Pancreas (tissue), 10 donors: ENCODE results near the gene DNAJB9. TPM values are rescaled to one million over a fixed set of nuclear protein-coding genes. Genes with fewer than 3 reads are reported as not detected.
A peak's percentile ranks its signal among the peaks of the same experiment; 100 is the strongest.

Experiments used
- ATAC-seq, 4 donors: fragments of 200-7000 bp; cut with Tn5 transposase; one replicate each; pipeline versions ENCODE4 v1.8.0 to v1.9.1; 2020; ENCODE audit warnings: mild to moderate bottlenecking in 4 of 4, moderate library complexity in 4 of 4
- DNase-seq, 6 donors: peaks; one replicate each; pipeline ENCODE4 v3.0.0-alpha.2; 2020
- FAIRE-seq: peaks from 2 replicates; lab custom pipeline; 2012; peaks lifted over from hg19 to GRCh38; lab: Jason Lieb, UNC
- H3K27ac ChIP-seq, 4 donors: fragments of 200-600 bp; sonication (generic); 1 replicate in 3 of 4; 2 replicates in 1 of 4; pipeline versions ENCODE4 v1.5.0 to v1.8.0; 2020
- H3K27me3 ChIP-seq, 4 donors: fragments of 200-600 bp; one replicate each; pipeline ENCODE4 v1.8.0; 2021
- H3K36me3 ChIP-seq, 3 donors: fragments of 200-600 bp; sonication (generic) in 1 of 3; one replicate each; pipeline versions ENCODE4 v1.5.0 to v1.8.0; 2020 to 2021
- H3K4me1 ChIP-seq, 3 donors: fragments of 200-600 bp; one replicate each; pipeline ENCODE4 v1.8.0; 2021
- H3K4me3 ChIP-seq, 4 donors: fragments of 200-600 bp; sonication (generic) in 2 of 4; one replicate each; pipeline versions ENCODE4 v1.5.0 to v1.8.0; 2020 to 2021
- H3K9me3 ChIP-seq, 4 donors: fragments of 200-600 bp; one replicate each; pipeline ENCODE4 v1.8.0; 2021
- CTCF ChIP-seq, 4 donors: fragments of 200-600 bp; sonication (generic) in 3 of 4; IDR thresholded peaks; one replicate each; pipeline versions ENCODE4 v1.5.0 to v1.8.0; 2021; ENCODE audit warnings: antibody characterized with exemption in 4 of 4
- WGBS, 2 donors: extraction: QIAGEN DNeasy Blood & Tissue Kit; methylation state at CpG; one replicate each; pipeline ENCODE4 v1.1.7; 2013; 5-methylcytosine and 5-hydroxymethylcytosine counted together
- intact Hi-C, 3 donors: fragments of 100-400 bp; cut with DNase I; formaldehyde crosslinking; loops; one replicate each; pipeline versions ENCODE4 v1.11.1 to v1.14.2; 2022
- polyA plus RNA-seq, 2 donors: library from polyadenylated mRNA; stranded (reverse); fragments of 200-250 nt; gene quantifications; one replicate each; pipeline ENCODE4 v1.2.3, GENCODE V29; 2013
- total RNA-seq, 6 donors: library from RNA; stranded (reverse); fragmentation: NEBNext Ultra II Directional in 4 of 6; extraction: Animal tissue kit (Norgen Biotek cat#: 25700) in 4 of 6; gene quantifications; one replicate each; pipeline versions ENCODE4 v1.2.1 to v1.2.4, GENCODE V29; 2021 to 2023
- donor health status: healthy with polysubstance abuse.
- donor health status: DM: no; HTN: no; CAD: no; lungs with moderate emphysema.
- donor health status: DM: no; HTN: no; CAD: no.
- donor health status: control.
- donor health status: control.
- donor health status: Bipolar disorder and iron deficiency.
- donor health status: DM: yes; HTN: yes; CAD: no.
- donor health status: DM: no; HTN: no; CAD: no.
- donor health status: DM: no; HTN: no; CAD: no.
- donor health status: DM: yes; HTN: yes; CAD: no.

DNAJB9 gene
- total and polyA plus RNA-seq, 8 donors = 10.8 to 46.4 (median 34.6) TPM

GRCh38 chr7:108586274-108586710 lies 16.6 kb downstream of the DNAJB9 start:
- TF ChIP-seq CTCF (IDR thresholded peaks at IDR 0.05) = no peak
- WGBS, 2 donors = 56 to 65% methylated on average over 2 of the region's 3 CpGs
- Histone ChIP-seq H3K36me3 (no peaks in the 10 kb centered on the region), H3K27me3 (no peaks in the 10 kb centered on the region), H3K9me3 (no peaks in the 10 kb centered on the region), H3K27ac (no peak overlapping the region), H3K4me3 (no peak overlapping the region), H3K4me1 (no peaks in the 10 kb centered on the region)
- intact Hi-C loops = no loop called here
- no peak for DNase-seq
- ATAC-seq = no peak
- FAIRE-seq = no peak

GRCh38 chr7:108589199-108589598 lies 19.5 kb downstream of the DNAJB9 start:
- Histone ChIP-seq H3K9me3 (no peaks in the 10 kb centered on the region), H3K4me3 (no peak overlapping the region), H3K36me3 (no peaks in the 10 kb centered on the region), H3K4me1 (no peaks in the 10 kb centered on the region), H3K27me3 (no peaks in the 10 kb centered on the region), H3K27ac (no peak overlapping the region)
- intact Hi-C loops = no loop called here
- ATAC-seq = no peak
- FAIRE-seq = no peak
- no peak for DNase-seq
- TF ChIP-seq CTCF (IDR thresholded peaks at IDR 0.05) = no peak

- Histone ChIP-seq H3K4me3 (no peak overlapping the region), H3K9me3 (no peaks in the 10 kb centered on the region), H3K27me3 (no peaks in the 10 kb centered on the region), H3K36me3 (no peaks in the 10 kb centered on the region), H3K4me1 (no peaks in the 10 kb centered on the region), H3K27ac (no peak overlapping the region)
- no peak for TF ChIP-seq CTCF (IDR thresholded peaks at IDR 0.05)
- no peak for ATAC-seq
- DNase-seq = no peak
- 75 to 88% methylated on average over 1 of the region's 1 CpG for WGBS, 2 donors
- FAIRE-seq = no peak
- intact Hi-C loops = no loop called here
Observed at GRCh38 chr7:108589874-108590273, 20.2 kb downstream of the DNAJB9 start.

- no peak for FAIRE-seq
- intact Hi-C loops = no loop called here
- Histone ChIP-seq H3K9me3 (no peaks in the 10 kb centered on the region), H3K4me3 (no peak overlapping the region), H3K36me3 (no peaks in the 10 kb centered on the region), H3K27me3 (no peaks in the 10 kb centered on the region), H3K4me1 (no peaks in the 10 kb centered on the region), H3K27ac (no peak overlapping the region)
- ATAC-seq = no peak
- 77 to 81% methylated on average over 2 of the region's 2 CpGs for WGBS, 2 donors
- DNase-seq = no peak
- TF ChIP-seq CTCF (IDR thresholded peaks at IDR 0.05) = no peak
Observed at GRCh38 chr7:108590606-108591005, 20.9 kb downstream of the DNAJB9 start.

- DNase-seq (no peak), ATAC-seq (peak in 1 of 4 donors; percentile 45), FAIRE-seq (no peak)
- Histone ChIP-seq H3K4me3 (no peak overlapping the region), H3K36me3 (no peaks in the 10 kb centered on the region), H3K27me3 (no peaks in the 10 kb centered on the region), H3K4me1 (no peaks in the 10 kb centered on the region), H3K27ac (no peak overlapping the region), H3K9me3 (no peaks in the 10 kb centered on the region)
- 52 to 68% methylated on average over 3 of the region's 3 CpGs for WGBS, 2 donors
- TF ChIP-seq CTCF (IDR thresholded peaks at IDR 0.05) = no peak
- intact Hi-C loops = no loop called here
Observed at GRCh38 chr7:108592646-108593201, 23.1 kb downstream of the DNAJB9 start.
